PC-3 (cell line): Measurements from ENCODE around the gene JAKMIP2.
"Not testable (repeated sequence)": the region's sequence is repeated elsewhere in the genome, so short reads cannot be mapped to it uniquely, and the experiment has no call there.

Source experiments
- CTCF ChIP-seq: fragments of 300-600 bp; sonication (generic); conservative IDR thresholded peaks from 2 replicates; pipeline ENCODE4 v1.5.1; 2017; ENCODE audit warnings: antibody characterized with exemption, low read depth, mild to moderate bottlenecking, low read length
- EZH2phosphoT487 ChIP-seq: fragments of 300-600 bp; sonication (generic); IDR thresholded peaks from 2 replicates; pipeline ENCODE4 v1.6.1; 2018; ENCODE audit warnings: mild to moderate bottlenecking, antibody characterized with exemption, low read length, borderline replicate concordance

DNA sequence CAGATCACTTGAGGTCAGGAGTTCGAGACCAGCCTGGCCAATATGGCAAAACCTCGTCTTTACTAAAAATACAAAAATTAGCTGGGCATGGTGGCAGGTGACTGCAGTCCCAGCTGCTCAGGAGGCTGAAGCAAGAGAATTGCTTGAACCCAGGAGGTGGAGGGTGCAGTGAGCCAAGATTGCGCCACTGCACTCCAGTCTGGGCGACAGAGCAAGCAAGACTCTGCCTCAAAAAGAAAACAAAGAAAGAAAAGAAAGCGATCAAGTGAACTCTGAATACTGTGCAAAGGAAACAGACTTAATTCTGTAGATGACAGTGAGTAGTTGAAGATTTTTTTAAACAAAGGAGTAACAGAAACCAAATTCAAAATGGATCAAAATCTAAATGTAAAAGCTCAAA is 228.7 kb downstream of the JAKMIP2 start:
- TF ChIP-seq CTCF, EZH2phosphoT487: not testable (repeated sequence)
